SK-N-SH treated with all-trans-retinoic acid at 6 μM for 48 hours (cell line): ENCODE measurements around the gene QPCT.

ENCODE experiments used
- ATAC-seq: fragments of 200-7000 bp; cut with Tn5 transposase; 3 replicates; pipeline ENCODE4 v1.9.1; 2020; ENCODE audit warnings: mild to moderate bottlenecking, moderate library complexity
- CREB5 ChIP-seq: fragments of 250-450 bp; sonication (Bioruptor Pico); IDR thresholded peaks from 2 replicates; pipeline ENCODE4 v1.5.1; 2020; ENCODE audit warnings: low read depth, mild to moderate bottlenecking, moderate library complexity
- CSDC2 ChIP-seq: fragments of 250-450 bp; sonication (Bioruptor Pico); IDR thresholded peaks from 2 replicates; pipeline ENCODE4 v1.5.0; 2020; ENCODE audit warnings: mild to moderate bottlenecking, moderate library complexity
- CSRNP3 ChIP-seq: fragments of 250-450 bp; sonication (Bioruptor Pico); IDR thresholded peaks from 2 replicates; pipeline ENCODE4 v1.5.1; 2021; ENCODE audit warnings: mild to moderate bottlenecking, moderate library complexity
- ESRRG ChIP-seq: fragments of 250-450 bp; sonication (Bioruptor Pico); IDR thresholded peaks from 2 replicates; pipeline ENCODE4 v1.6.1; 2021; ENCODE audit warnings: mild to moderate bottlenecking
- GLIS3 ChIP-seq: fragments of 250-450 bp; sonication (Bioruptor Pico); IDR thresholded peaks from 2 replicates; pipeline ENCODE4 v1.5.0; 2020; ENCODE audit warnings: mild to moderate bottlenecking, moderate library complexity
- ISL1 ChIP-seq: fragments of 250-450 bp; sonication (Bioruptor Pico); IDR thresholded peaks from 2 replicates; pipeline ENCODE4 v2.1.2; 2022; ENCODE audit warnings: mild to moderate bottlenecking, moderate library complexity
- PPARA ChIP-seq: fragments of 250-450 bp; sonication (Bioruptor Pico); IDR thresholded peaks from 2 replicates; pipeline ENCODE4 v1.5.0; 2020; ENCODE audit warnings: mild to moderate bottlenecking, borderline replicate concordance
- RARB ChIP-seq: fragments of 250-450 bp; sonication (Bioruptor Pico); IDR thresholded peaks from 2 replicates; pipeline ENCODE4 v1.8.0; 2021; ENCODE audit warnings: mild to moderate bottlenecking, moderate library complexity
- TCF4 ChIP-seq: fragments of 250-450 bp; sonication (Bioruptor Pico); IDR thresholded peaks from 2 replicates; pipeline ENCODE4 v1.8.0; 2021; ENCODE audit warnings: mild to moderate bottlenecking, moderate library complexity, borderline replicate concordance
- TOX ChIP-seq: fragments of 250-450 bp; sonication (Bioruptor Pico); IDR thresholded peaks from 2 replicates; pipeline ENCODE4 v1.8.0; 2021; ENCODE audit warnings: mild to moderate bottlenecking, moderate library complexity, borderline replicate concordance
- ZC3H10 ChIP-seq: fragments of 250-450 bp; sonication (Bioruptor Pico); IDR thresholded peaks from 2 replicates; pipeline ENCODE4 v1.5.1; 2021; ENCODE audit warnings: mild to moderate bottlenecking, moderate library complexity
- ZFP3 ChIP-seq: fragments of 250-450 bp; sonication (Bioruptor Pico); IDR thresholded peaks from 2 replicates; pipeline ENCODE4 v1.5.0; 2020; ENCODE audit warnings: mild to moderate bottlenecking, moderate library complexity
- ZFP30 ChIP-seq: fragments of 450-650 bp; formaldehyde crosslinking; IDR thresholded peaks from 2 replicates; pipeline ENCODE4 v1.5.0; 2022; ENCODE audit warnings: mild to moderate bottlenecking, moderate library complexity
- ZNF565 ChIP-seq: fragments of 450-650 bp; formaldehyde crosslinking; conservative IDR thresholded peaks from 2 replicates; pipeline ENCODE4 v1.5.0; 2020; ENCODE audit warnings: low read depth, mild to moderate bottlenecking, moderate library complexity
- ZNF70 ChIP-seq: fragments of 450-650 bp; formaldehyde crosslinking; IDR thresholded peaks from 2 replicates; pipeline ENCODE4 v1.5.0; 2020; ENCODE audit warnings: mild to moderate bottlenecking, moderate library complexity
- ZNF8 ChIP-seq: fragments of 450-650 bp; formaldehyde crosslinking; IDR thresholded peaks from 2 replicates; pipeline ENCODE4 v1.5.0; 2020; ENCODE audit warnings: mild to moderate bottlenecking, moderate library complexity
- TF ChIP-seq, protein P1 (sequence below): fragments of 250-450 bp; sonication (Bioruptor Pico); IDR thresholded peaks from 2 replicates; pipeline ENCODE4 v1.5.0; 2020; ENCODE audit warnings: mild to moderate bottlenecking, moderate library complexity
- TF ChIP-seq, protein P2 (sequence below): fragments of 250-450 bp; sonication (Bioruptor Pico); IDR thresholded peaks from 2 replicates; pipeline ENCODE4 v1.8.0; 2021; ENCODE audit warnings: low read depth, mild to moderate bottlenecking, moderate library complexity, borderline replicate concordance

The QPCT gene

GRCh38 chr2:37332560-37332959 is 11.9 kb upstream of the QPCT start (continued):
- TF ChIP-seq TCF4 (CRISPR knock-in tag): no peak
- TF ChIP-seq CSRNP3 (CRISPR knock-in tag): no peak

DNA sequence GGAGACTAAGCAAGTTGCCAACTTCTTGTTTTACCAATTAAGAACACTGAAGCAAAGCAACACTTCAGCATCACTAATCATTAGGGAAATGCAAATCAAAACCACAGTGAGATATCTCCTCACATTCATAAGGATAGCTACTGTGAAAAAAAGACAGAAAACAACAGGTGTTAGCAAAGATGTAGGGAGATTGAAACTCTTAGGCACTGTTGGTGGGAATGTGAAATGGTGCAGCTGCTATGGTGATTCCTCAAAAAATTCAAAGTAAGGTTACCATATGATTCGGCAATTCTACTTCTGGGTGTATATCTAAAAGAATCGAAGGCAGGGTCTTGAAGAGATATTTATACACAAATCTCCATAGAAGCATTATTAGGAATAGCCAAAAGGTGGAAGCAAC is 11.2 kb upstream of the QPCT start:
- no peak for TF ChIP-seq CREB5 (CRISPR knock-in tag)
- no peak for ATAC-seq

DNA sequence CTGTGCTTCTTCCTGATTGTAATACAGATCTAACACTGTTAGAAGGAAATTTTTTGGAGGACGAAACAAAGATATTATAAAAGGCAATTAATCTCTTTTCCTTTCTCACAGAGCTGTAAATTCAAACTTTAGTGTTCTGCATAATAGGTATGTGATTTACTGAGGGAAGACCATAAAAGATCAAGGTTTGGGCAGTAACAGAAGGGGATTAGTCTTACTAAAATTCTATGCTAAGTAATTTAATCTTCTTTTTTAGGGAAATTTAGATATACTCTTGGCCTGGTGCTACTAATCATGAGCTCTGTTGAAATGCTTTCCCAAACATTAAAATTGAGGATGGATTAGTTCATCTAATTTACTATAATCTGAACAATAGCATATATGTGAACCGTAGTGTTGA is 8.8 kb upstream of the QPCT start:
- no peak for ATAC-seq
- TF ChIP-seq ZNF8 (no peak), ZFP30 (CRISPR knock-in tag) (no peak), ZFP3 (no peak), CSDC2 (CRISPR knock-in tag) (no peak), PPARA (CRISPR knock-in tag) (no peak), CREB5 (CRISPR knock-in tag) (no peak), GLIS3 (CRISPR knock-in tag) (no peak), ZNF565 (CRISPR knock-in tag) (no peak), TCF4 (CRISPR knock-in tag) (no peak)
- TF ChIP-seq, protein P1, sequence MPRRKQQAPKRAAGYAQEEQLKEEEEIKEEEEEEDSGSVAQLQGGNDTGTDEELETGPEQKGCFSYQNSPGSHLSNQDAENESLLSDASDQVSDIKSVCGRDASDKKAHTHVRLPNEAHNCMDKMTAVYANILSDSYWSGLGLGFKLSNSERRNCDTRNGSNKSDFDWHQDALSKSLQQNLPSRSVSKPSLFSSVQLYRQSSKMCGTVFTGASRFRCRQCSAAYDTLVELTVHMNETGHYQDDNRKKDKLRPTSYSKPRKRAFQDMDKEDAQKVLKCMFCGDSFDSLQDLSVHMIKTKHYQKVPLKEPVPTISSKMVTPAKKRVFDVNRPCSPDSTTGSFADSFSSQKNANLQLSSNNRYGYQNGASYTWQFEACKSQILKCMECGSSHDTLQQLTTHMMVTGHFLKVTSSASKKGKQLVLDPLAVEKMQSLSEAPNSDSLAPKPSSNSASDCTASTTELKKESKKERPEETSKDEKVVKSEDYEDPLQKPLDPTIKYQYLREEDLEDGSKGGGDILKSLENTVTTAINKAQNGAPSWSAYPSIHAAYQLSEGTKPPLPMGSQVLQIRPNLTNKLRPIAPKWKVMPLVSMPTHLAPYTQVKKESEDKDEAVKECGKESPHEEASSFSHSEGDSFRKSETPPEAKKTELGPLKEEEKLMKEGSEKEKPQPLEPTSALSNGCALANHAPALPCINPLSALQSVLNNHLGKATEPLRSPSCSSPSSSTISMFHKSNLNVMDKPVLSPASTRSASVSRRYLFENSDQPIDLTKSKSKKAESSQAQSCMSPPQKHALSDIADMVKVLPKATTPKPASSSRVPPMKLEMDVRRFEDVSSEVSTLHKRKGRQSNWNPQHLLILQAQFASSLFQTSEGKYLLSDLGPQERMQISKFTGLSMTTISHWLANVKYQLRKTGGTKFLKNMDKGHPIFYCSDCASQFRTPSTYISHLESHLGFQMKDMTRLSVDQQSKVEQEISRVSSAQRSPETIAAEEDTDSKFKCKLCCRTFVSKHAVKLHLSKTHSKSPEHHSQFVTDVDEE (CRISPR knock-in tag): no peak

DNA sequence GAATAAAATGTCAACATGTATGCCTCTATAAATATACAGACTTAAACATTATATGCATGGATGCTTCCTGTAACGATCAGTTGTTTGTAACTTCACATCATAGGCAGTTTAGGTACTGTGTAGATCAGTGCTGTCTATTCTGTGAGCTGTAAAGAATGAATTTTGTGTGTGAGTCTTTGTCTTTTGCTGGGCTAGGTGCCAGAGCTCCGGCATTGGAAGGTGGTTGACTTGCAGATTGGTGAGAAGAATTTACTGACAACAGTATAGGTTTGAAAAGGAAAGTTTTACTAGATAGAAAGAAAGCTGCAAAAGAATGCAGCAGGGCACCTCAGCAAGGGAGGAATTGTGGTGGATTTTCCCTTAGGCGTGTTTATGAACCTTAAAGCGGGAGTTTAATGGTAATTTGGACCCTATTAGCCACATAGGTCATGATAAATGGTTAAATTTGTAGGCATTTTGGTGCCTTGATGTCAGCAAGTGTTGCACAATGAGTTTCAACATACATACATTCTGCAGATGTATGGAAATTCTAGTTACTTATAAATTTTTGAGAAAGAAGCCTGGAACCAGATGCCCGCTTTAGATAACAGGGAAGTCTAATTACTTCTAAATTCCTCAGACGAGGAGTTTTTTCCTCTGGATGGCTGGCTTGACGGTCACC is 6.7 kb upstream of the QPCT start:
- peak; percentile 19; the same call in 1 of the 2 replicates for TF ChIP-seq ISL1 (CRISPR knock-in tag)
- TF ChIP-seq ESRRG (CRISPR knock-in tag): no peak
- TF ChIP-seq, all 23 proteins: peak for 1
- no peak for ATAC-seq

- TF ChIP-seq ZNF70 (CRISPR knock-in tag): no peak
- TF ChIP-seq ZC3H10: no peak
- no peak for TF ChIP-seq RARB (CRISPR knock-in tag)
- TF ChIP-seq, protein P2, sequence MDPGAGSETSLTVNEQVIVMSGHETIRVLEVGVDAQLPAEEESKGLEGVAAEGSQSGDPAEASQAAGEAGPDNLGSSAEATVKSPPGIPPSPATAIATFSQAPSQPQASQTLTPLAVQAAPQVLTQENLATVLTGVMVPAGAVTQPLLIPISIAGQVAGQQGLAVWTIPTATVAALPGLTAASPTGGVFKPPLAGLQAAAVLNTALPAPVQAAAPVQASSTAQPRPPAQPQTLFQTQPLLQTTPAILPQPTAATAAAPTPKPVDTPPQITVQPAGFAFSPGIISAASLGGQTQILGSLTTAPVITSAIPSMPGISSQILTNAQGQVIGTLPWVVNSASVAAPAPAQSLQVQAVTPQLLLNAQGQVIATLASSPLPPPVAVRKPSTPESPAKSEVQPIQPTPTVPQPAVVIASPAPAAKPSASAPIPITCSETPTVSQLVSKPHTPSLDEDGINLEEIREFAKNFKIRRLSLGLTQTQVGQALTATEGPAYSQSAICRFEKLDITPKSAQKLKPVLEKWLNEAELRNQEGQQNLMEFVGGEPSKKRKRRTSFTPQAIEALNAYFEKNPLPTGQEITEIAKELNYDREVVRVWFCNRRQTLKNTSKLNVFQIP (CRISPR knock-in tag): no peak
- no peak for TF ChIP-seq ISL1 (CRISPR knock-in tag)
- TF ChIP-seq TOX (CRISPR knock-in tag): no peak
- TF ChIP-seq CSRNP3 (CRISPR knock-in tag): no peak
- ATAC-seq: no peak
Observed at GRCh38 chr2:37338933-37339332, 5.5 kb upstream of the QPCT start.
